AG04449 (cell line): ENCODE results near the gene CACNB4.
A peak's percentile ranks its signal among the peaks of the same experiment; 100 is the strongest.

Source experiments
- CTCF ChIA-PET: fragments of 350-600 bp; formaldehyde crosslinking; extraction: SDS; loops from one replicate; lab custom pipeline; 2021; ENCODE audit warnings: antibody characterized with exemption; lab: Yijun Ruan, JAX
- POLR2A ChIA-PET: fragments of 400-600, 350-600 bp; formaldehyde crosslinking; extraction: SDS; loops from one replicate; lab custom pipeline; 2020; ENCODE audit warnings: antibody characterized with exemption, inconsistent platforms; lab: Yijun Ruan, JAX
- DNase-seq: peaks from one replicate; pipeline ENCODE4 v3.0.0-alpha.2; 2010; ENCODE audit warnings: low read depth, low spot score
- H3K4me3 ChIP-seq: 2 replicates; pipeline ENCODE4 v1.5.1; 2011; ENCODE audit warnings: low read depth, mild to moderate bottlenecking, control low read depth, low read length
- TF ChIP-seq, protein P1 (sequence below): IDR thresholded peaks from one replicate; pipeline ENCODE4 v1.5.1; 2011; ENCODE audit warnings: mild to moderate bottlenecking, moderate library complexity, low read length, control low read depth, inconsistent platforms; ENCODE audit not compliant: insufficient read depth; ENCODE audit errors: missing control alignments

Gene CACNB4

DNA sequence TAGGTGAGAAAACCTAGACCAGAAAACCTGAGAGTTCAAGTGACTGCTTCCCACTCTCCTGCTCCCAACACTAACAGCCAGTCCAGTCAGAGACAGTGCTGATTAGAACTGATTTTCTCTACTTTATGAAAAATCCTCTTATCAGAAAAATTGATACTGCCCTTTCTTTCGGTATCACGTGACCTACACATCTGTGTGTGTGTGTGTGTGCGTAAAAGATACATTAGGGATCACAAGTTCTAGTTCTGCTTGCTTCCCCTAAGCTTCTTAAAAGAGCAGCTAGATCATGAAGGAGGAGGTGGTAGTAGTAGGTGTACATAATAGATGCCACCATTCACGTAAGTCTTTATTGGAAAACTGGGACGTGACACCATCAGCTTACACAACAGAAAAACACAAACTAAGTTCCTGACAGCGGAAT lies 272.1 kb downstream of the CACNB4 start:
- H3K4me3 ChIP-seq, result peak overlapping the region; percentile 81
- ChIA-PET CTCF (interaction anchor here (0.6 to 1.7 kb wide), 4 partner anchors 8 to 45 kb away, joined by 3 to 7 read pairs (median 4); no protein-coding TSS in a partner anchor), POLR2A (no interaction called here)
- no peak for DNase-seq
- TF ChIP-seq, protein P1, sequence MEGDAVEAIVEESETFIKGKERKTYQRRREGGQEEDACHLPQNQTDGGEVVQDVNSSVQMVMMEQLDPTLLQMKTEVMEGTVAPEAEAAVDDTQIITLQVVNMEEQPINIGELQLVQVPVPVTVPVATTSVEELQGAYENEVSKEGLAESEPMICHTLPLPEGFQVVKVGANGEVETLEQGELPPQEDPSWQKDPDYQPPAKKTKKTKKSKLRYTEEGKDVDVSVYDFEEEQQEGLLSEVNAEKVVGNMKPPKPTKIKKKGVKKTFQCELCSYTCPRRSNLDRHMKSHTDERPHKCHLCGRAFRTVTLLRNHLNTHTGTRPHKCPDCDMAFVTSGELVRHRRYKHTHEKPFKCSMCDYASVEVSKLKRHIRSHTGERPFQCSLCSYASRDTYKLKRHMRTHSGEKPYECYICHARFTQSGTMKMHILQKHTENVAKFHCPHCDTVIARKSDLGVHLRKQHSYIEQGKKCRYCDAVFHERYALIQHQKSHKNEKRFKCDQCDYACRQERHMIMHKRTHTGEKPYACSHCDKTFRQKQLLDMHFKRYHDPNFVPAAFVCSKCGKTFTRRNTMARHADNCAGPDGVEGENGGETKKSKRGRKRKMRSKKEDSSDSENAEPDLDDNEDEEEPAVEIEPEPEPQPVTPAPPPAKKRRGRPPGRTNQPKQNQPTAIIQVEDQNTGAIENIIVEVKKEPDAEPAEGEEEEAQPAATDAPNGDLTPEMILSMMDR, result no peak

- no peak overlapping the region for H3K4me3 ChIP-seq
- CTCF ChIA-PET, result interaction anchor here (1.4 to 1.5 kb wide), 2 partner anchors 12 to 17 kb away, joined by 3 to 5 read pairs; no protein-coding TSS in a partner anchor
- POLR2A ChIA-PET, result no interaction called here
- TF ChIP-seq, protein P1, result no peak
- DNase-seq, result no peak
Observed at GRCh38 chr2:151824886-151825285, 274.0 kb downstream of the CACNB4 start.

- TF ChIP-seq, protein P1, result no peak
- ChIA-PET POLR2A (no interaction called here), CTCF (interaction anchor here (1.1 to 1.4 kb wide), 2 partner anchors 11 to 15 kb away, joined by 3 read pairs; no protein-coding TSS in a partner anchor)
- H3K4me3 ChIP-seq, result no peak overlapping the region
- no peak for DNase-seq
Observed at GRCh38 chr2:151823651-151824050, 275.2 kb downstream of the CACNB4 start.

DNA sequence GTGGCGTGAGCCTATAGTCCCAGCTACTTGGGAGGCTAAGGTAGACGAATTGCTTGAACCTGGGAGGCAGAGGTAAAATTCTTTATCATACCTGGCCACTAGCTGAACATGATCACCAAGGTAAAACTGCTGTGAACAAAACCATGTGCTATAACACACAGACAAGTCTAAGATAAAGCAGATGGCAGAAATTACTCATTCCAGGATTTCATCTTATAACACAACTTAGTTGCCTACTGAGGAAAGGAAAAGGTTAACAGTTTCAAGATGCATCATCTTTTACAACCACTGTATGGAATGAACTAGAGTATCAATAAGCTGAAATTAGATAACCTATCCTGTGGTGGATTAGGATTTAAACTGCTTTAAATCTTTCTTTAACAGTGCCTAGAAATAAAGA lies 278.9 kb downstream of the CACNB4 start:
- H3K4me3 ChIP-seq, result no peak overlapping the region
- POLR2A ChIA-PET, result no interaction called here
- no peak for DNase-seq
- TF ChIP-seq, protein P1, result no peak
- CTCF ChIA-PET, result interaction anchor here (1.7 to 2.1 kb wide), 2 partner anchors 7 to 13 kb away, joined by 7 to 21 read pairs; no protein-coding TSS in a partner anchor

- TF ChIP-seq, protein P1, result no peak
- POLR2A ChIA-PET, result no interaction called here
- CTCF ChIA-PET, result interaction anchor here (1.5 to 2.1 kb wide), 2 partner anchors 10 to 11 kb away, joined by 6 to 13 read pairs; no protein-coding TSS in a partner anchor
- H3K4me3 ChIP-seq, result no peak overlapping the region
- no peak for DNase-seq
Observed at GRCh38 chr2:151817929-151818328, 280.9 kb downstream of the CACNB4 start.

- H3K4me3 ChIP-seq, result no peak overlapping the region
- ChIA-PET POLR2A (no interaction called here), CTCF (interaction anchor here (1.4 to 2.1 kb wide), 3 partner anchors 9 to 10 kb away, joined by 6 to 13 read pairs (median 6); no protein-coding TSS in a partner anchor)
- no peak for DNase-seq
- TF ChIP-seq, protein P1, result no peak
Observed at GRCh38 chr2:151816843-151817242, 282.0 kb downstream of the CACNB4 start.
